SW 1271 (cell line): ENCODE data around the gene LIN37.
A peak's percentile ranks its signal among the peaks of the same experiment; 100 is the strongest.

Experiments
- DNase-seq, 2 experiments: peaks; one replicate each; lab custom pipeline; 2025; lab: John Stamatoyannopoulos, UW

Gene LIN37

DNA sequence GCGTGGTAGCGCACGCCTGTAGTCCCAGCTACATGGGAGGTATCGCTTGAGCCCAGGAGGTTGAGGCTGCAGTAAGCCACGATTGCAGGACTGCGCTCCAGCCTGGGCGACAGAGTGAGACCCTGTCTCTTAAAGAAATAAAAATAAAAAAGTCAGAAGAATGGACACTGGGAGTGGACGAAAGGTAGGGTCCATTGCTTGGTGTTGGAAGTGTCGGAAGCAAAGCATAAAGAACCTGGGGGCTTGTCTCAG lies 26.6 kb downstream of the LIN37 start:
- no peak for DNase-seq

DNA sequence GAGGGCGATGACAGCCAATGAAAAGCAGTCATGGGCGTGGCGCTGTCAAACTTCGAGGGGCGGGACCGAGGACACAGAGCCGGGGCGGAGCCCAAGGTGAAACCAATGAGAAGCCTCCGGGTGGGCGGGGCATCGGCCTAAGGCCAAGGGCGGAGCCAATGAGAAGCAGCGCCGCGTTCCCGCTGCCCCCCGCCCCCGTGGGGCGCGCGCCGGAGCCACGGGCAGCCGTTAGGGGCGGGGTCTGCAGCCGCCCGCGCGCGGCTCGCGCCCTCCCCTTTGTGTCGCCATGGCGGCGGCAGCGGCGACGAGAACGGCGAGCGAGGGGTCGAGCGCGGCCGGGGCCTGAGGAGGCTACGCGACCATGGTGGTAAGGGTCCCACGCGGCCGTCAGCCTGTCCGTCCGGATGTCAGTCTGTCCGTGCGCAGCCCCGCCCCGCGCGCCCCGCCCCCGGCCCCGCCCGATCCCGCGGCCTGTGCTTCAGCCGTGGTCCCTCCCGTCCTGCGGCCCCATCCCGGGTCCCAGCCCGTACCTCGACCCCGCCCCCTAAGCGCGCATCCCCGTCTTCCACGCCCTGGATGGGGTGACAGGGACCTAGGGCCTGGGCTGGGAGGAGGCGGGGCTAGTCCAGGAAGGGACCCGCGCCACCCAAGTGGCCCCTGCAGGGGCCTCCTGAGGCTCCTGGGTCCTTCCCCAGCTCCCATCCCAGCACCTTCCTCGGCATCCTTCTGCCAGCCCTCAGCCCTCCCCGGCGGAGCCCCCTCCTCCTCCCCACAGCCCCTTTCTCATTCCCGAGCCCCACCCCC lies 27.1 kb downstream of the LIN37 start, which contains the start of gene ARHGAP33:
Gene ARHGAP33, plus strand, starts transcription at position 267 of the 804 bp plus-strand sequence. Its CDS starts 95 bp downstream, at position 362.
- DNase-seq, result peak; percentile 76 to 88

DNA sequence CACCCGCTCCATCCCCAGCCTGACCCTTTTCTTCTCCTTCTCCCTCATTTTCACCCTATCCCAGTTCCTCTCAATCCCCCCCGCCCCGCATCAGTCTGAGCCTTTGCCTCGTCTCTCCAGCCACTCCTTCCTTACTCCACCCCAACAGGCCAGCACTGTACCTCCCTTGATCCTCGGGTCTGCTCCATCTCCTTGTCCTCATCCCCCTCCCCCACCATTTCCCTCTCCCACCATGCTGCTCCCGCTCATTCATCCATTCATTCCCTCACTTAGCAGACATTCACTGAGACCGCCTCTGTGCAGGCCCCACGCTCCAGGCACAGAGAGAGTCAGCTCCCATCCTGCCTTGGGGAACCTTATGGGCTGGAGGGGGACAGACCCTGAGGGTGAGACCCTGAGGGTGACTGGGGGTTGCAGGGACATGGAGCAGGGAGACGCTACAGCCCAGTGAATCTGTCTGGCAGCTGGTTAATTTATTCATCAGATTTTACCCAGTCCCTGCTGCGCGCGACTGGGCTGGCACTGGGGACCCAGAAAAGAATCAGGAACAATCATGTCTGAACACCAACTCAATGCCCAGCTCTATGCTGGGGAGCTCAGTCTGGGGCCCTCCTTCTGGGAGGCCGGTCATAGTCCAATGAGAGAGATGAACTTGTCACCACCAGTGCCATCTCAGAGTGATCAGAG lies 27.9 kb downstream of the LIN37 start:
- DNase-seq, result no peak

DNA sequence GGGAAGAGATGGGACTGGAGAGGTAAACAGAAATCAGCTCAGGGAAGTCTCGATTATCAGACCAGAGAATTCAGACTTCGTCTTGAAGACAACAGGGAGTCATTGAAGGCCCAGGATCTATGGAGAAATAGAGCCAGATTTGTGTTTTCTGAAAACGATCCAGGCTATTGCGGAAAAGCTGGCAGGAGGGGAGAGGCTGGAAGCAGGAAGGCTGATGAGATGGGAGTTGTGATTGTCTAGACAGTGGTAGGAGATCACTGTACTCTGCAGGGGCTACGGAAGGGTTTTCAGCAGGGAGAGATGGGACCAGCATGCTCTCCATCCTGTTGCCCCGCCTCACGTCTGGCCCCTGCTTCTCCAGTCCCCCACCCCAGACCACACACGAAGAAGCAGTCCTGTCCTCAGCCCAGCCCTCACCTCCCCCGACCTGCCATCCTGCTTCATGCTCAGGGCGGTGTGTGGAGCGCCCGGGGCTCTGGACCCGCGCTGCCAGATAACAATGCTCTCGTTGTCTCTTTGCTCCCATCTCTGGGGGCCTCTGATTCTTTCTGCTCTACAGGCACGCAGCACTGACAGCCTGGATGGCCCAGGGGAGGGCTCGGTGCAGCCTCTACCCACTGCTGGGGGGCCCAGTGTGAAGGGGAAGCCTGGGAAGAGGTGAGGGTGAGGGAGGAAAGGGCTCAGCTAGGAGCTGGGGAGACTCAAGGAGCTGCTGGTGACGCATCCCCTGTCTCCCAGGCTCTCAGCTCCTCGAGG lies 28.9 kb downstream of the LIN37 start:
- DNase-seq, result no peak

DNA sequence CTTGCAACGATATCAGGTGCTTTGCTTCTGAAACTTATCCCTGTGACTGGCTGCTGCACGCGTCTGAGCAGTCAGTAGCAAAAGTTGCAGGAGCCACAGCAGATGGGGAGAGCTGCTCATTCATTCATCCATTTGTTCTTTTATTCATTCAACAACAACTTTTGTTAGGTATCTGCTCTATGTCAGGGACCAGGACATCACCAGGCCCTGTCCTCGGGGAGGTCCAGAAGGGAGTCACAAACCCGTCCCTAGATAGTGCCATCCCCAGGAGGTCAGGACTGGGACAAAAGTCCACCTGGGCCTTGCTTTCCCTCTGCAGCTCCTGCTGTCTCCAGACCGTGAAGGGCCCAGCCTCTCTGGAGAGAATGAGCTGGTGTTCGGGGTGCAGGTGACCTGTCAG lies 29.6 kb downstream of the LIN37 start:
- no peak for DNase-seq

DNA sequence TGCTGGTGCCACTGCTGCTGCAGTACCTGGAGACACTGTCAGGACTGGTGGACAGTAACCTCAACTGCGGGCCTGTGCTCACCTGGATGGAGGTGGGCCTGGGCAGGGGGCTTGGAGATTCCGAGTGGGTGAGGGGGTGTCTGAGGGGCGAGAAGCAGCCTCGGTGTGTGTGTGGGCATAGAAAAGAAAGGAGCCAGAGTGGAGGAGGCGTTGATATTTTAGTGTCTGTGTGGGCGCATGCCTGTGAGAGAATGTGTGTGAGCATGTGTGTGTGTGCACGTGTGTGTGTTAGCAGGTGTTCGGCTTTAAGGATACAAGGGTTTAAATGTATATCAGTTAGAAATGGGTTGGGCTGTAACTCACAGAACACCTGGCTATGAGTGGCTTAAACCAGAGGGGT lies 30.7 kb downstream of the LIN37 start:
- DNase-seq, result no peak

DNA sequence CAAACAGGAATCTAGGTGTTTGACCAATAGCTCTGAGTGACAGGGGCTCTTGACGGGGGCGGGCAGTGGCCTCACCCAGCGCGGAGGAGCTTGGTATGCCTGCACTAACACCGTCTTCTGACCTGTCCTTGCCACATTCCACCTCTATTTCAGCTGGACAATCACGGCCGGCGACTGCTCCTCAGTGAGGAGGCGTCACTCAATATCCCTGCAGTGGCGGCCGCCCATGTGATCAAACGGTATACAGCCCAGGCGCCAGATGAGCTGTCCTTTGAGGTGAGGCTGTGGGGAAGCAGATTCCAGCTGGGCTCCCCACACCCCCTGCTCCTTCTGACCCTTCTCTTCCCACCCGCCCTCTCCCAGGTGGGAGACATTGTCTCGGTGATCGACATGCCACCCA lies 31.7 kb downstream of the LIN37 start:
- no peak for DNase-seq

DNA sequence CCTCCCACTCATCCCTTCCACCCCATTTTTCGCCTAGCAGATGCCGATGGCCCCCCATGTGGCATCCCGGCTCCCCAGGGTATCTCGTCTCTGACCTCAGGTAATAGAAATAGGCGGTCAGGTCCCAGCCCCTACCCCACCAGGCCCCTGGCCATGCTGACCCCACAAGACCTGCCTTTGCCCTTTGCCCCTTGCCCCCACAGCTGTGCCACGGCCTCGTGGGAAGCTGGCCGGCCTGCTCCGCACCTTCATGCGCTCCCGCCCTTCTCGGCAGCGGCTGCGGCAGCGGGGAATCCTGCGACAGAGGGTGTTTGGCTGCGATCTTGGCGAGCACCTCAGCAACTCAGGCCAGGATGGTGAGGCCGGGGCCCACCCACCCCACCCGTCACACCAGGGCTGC lies 32.3 kb downstream of the LIN37 start:
- DNase-seq, result no peak

DNA sequence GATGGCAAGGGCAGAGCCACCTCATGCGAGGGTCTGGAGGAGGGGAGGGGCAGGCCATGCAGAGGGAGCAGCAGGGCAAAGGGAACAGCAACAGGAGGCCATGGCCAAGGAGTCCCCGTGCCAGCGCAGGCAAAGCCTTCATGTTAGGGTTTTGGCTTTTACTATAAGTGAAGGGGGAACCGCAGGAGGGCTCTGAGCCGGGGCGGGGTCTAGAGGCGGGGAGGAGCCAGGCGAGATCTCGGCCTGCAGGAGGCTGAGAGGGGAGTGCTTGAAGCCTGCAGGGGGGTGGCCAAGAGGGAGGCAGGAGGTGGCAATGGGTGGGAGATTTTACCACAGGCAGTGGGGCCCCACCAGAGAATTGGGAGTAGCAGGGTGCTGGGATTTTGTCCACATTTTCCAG lies 33.3 kb downstream of the LIN37 start:
- no peak for DNase-seq

DNA sequence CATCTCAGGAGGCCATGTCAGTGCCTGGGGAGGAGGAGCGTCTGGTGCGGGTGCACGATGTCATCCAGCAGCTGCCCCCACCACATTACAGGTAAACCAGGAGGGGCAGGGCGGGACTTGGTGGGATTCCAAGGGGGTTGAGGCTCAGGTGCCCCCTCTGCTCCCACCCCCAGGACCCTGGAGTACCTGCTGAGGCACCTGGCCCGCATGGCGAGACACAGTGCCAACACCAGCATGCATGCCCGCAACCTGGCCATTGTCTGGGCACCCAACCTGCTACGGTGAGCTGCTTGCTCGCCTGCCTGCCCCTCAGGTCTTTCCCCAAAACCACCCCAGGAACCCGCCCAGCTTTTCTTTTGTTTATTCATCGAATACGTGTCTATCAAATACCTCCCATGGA lies 34.2 kb downstream of the LIN37 start:
- DNase-seq, result no peak

DNA sequence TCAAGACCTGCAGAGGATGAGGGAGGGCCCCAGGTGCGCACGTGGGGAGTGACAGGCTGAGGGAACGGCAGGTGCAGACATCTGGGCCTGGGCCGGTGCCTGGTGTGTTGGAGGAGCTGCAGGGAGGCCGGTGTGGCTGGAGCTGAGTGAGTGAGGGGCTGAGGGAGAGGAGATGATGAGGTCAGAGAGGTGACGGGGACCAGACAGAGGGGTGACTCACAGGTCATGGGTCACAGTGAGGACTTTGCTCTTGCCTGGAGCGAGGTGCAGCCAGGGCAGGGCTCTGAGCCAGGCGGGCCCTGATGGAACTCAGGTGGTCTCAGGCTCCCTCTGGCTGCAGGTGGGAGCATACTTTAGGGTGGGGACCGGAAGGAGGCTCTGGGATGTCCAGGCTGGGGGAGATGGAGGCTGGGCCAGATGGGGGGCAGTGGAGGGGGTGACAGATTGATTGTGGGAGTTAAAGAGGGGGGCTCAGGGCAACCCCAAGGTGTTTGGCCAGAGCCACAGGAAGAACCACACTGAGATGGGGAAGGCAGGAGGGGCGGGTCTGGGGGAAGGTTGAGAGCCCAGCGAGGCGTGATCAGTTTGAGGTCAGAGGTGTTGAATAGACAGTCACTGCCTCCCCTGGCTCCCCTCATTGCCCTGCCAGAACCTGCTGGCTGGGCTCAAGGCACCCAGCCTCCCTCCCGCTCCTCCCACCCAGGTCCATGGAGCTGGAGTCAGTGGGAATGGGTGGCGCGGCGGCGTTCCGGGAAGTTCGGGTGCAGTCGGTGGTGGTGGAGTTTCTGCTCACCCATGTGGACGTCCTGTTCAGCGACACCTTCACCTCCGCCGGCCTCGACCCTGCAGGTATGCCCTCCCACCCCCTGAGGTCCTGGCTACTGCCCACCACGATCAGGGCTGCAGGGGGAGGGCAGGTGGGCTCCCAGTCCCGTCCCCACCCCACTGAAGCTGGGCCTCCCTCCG lies 35.4 kb downstream of the LIN37 start:
- no peak for DNase-seq

DNA sequence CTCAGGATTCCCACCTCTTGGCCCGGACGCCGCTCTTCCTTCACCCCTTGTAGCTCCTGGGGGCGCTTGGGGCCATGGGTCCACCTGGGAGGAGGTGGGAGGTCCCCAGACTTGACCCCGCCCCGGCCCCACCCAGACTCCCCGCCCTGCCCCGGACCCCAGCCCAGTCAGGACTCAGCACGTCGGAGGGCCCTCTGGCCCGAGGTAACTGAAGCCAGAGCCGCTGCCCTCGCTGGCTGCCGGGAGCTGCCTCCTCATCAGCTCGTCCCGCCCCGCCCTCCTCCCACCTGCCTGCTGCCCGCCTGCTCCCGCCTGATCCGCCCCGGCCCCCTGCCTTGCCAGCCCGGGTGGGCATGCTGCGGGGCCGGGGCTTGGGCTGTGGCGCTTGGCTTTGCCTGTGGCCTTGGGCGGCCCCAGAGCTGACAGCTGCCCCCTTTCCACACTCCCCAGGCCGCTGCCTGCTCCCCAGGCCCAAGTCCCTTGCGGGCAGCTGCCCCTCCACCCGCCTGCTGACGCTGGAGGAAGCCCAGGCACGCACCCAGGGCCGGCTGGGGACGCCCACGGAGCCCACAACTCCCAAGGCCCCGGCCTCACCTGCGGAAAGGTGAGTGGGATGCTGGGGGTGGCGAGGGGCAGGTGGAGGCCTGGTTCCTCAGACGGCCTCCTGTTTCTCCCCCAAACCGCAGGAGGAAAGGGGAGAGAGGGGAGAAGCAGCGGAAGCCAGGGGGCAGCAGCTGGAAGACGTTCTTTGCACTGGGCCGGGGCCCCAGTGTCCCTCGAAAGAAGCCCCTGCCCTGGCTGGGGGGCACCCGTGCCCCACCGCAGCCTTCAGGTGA lies 36.3 kb downstream of the LIN37 start:
- DNase-seq, result no peak

DNA sequence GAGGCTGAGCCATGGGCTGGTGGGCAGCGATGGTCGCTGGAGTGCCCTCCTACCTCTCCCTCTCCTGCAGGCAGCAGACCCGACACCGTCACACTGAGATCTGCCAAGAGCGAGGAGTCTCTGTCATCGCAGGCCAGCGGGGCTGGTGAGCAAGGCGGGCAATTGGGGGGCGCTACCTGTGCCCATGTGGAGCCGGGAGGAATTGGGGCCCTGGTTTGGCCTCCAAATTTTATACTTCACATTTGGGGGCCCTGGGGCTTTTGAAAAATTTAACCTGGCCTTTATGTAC lies 36.9 kb downstream of the LIN37 start:
- no peak for DNase-seq

DNA sequence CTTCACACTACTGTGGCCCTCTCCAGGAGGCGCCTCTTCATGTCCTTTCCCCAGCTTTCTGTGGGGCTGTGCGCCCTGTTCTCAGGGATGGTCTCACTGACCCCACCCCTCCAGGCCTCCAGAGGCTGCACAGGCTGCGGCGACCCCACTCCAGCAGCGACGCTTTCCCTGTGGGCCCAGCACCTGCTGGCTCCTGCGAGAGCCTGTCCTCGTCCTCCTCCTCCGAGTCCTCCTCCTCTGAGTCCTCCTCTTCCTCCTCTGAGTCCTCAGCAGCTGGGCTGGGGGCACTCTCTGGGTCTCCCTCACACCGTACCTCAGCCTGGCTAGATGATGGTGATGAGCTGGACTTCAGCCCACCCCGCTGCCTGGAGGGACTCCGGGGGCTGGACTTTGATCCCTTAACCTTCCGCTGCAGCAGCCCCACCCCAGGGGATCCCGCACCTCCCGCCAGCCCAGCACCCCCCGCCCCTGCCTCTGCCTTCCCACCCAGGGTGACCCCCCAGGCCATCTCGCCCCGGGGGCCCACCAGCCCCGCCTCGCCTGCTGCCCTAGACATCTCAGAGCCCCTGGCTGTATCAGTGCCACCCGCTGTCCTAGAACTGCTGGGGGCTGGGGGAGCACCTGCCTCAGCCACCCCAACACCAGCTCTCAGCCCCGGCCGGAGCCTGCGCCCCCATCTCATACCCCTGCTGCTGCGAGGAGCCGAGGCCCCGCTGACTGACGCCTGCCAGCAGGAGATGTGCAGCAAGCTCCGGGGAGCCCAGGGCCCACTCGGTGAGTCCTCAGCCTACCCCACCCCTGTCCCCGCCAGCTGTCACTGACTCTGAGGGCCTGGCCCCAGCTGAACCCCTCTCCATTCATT lies 38.2 kb downstream of the LIN37 start:
- DNase-seq, result no peak

DNA sequence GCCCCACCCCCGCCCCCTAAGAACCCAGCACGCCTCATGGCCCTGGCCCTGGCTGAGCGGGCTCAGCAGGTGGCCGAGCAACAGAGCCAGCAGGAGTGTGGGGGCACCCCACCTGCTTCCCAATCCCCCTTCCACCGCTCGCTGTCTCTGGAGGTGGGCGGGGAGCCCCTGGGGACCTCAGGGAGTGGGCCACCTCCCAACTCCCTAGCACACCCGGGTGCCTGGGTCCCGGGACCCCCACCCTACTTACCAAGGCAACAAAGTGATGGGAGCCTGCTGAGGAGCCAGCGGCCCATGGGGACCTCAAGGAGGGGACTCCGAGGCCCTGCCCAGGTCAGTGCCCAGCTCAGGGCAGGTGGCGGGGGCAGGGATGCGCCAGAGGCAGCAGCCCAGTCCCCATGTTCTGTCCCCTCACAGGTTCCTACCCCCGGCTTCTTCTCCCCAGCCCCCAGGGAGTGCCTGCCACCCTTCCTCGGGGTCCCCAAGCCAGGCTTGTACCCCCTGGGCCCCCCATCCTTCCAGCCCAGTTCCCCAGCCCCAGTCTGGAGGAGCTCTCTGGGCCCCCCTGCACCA lies 38.9 kb downstream of the LIN37 start:
- no peak for DNase-seq

DNA sequence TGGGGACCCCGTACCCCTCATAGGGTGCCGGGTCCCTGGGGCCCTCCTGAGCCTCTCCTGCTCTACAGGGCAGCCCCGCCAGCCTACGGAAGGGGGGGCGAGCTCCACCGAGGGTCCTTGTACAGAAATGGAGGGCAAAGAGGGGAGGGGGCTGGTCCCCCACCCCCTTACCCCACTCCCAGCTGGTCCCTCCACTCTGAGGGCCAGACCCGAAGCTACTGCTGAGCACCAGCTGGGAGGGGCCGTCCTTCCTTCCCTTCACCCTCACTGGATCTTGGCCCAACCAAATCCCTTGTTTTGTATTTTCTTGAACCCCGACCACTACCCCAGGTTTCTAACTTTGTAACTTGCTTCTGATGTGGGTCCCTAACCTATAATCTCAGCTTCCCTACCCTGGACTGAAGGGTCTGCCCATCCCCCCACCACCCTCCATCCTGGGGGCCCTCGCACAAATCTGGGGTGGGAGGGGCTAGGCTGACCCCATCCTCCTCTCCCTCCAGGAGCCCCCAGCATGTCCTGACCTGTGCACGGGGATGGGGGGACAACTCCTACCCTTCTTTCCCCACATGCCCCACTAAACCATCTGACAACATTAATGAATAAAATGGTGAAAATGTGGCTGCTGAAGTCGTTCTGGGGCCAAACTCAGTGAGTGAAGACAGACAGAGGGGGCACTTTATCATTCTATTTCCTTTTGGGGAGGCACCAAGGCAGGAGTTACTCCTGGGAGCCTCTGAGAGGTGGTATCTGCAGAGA lies 40.0 kb downstream of the LIN37 start:
- no peak for DNase-seq

DNA sequence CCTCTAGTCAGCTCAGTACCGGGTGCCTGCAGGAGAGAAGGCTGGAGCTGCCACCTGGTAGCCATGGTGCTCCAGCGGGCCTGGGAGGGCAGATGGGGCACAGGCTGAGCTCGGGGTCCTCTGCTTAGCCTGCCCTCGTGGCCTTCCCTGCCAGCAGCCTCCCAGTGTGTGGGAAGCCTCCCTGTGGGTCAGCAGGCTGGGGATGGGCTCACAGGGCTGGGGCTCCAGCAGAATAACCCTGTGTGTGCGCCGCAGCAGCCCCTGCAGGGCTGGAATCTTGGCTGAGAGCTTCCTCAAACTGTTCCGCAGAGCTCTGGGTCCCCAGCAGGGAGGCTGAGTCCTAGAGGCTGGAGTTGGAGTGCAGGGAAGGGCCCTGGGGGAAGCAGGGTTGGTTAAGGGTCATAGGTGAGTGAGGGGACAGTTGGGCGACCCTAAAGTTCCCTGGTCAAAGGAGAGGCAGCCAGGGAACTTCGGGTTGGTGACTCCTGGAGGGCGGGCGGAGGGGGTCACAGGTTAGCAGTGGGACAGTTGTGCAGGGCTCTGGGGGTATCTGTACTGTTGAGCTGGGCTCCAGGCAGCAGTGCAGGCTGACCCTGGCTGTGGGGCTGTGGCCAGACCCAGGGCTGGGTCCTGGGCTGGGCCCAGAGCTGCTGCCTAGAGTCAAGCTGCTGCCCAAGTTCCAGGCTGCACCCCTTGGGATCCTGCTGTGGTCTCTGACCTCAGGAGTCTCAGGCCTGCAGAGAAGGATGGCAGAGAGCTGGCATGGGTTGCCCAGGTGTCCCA lies 41.0 kb downstream of the LIN37 start:
- no peak for DNase-seq
